SK-N-SH (cell line): ENCODE results near the gene RPS6KA2. TPM values are rescaled to one million over a fixed set of nuclear protein-coding genes. Genes with fewer than 3 reads are reported as not detected.

Source experiments
- CTCF ChIA-PET: fragments of 300-600, 350-600 bp; formaldehyde crosslinking; extraction: SDS; loops from one replicate; lab custom pipeline; 2021; lab: Yijun Ruan, JAX
- POLR2A ChIA-PET: fragments of 350-600 bp; sonication (Branson Sonifier 250); formaldehyde crosslinking; extraction: SDS; loops from one replicate; lab custom pipeline; 2020; ENCODE audit warnings: antibody characterized with exemption, inconsistent platforms; lab: Yijun Ruan, JAX
- DNase-seq: peaks from one replicate; pipeline ENCODE4 v3.0.0; 2012
- H2AFZ ChIP-seq: fragments of 200-600 bp; sonication (generic); 2 replicates; pipeline ENCODE4 v1.8.1; 2016; ENCODE audit warnings: antibody characterized with exemption, mild to moderate bottlenecking, low read depth
- H3F3A ChIP-seq: fragments of 200-600 bp; sonication (generic); replicated peaks from 2 replicates; pipeline ENCODE3; 2016; ENCODE audit warnings: antibody characterized with exemption, mild to moderate bottlenecking; ENCODE audit not compliant: insufficient read depth
- H3K27ac ChIP-seq, 2 experiments: fragments of 200-500 bp in 1 of 2; fragments of 200-600 bp in 1 of 2; sonication (Bioruptor generic) in 1 of 2; sonication (generic), shearing (Covaris generic) in 1 of 2; 2 replicates each; pipeline versions ENCODE4 v1.5.1 to v1.6.1; 2014 to 2016; ENCODE audit warnings: low read depth in 2 of 2, inconsistent platforms in 1 of 2, low read length in 1 of 2, mild to moderate bottlenecking in 1 of 2, mixed read lengths in 1 of 2
- H3K27me3 ChIP-seq: fragments of 200-600 bp; sonication (generic), shearing (Covaris generic); 2 replicates; pipeline ENCODE4 v1.6.1; 2016; ENCODE audit warnings: mixed run types; ENCODE audit not compliant: insufficient read depth
- H3K36me3 ChIP-seq, 2 experiments: fragments of 200-500 bp in 1 of 2; fragments of 200-600 bp in 1 of 2; sonication (Bioruptor generic) in 1 of 2; sonication (generic) in 1 of 2; replicated peaks in 1 of 2; 2 replicates each; pipeline versions ENCODE3 to v1.5.1; 2014 to 2016; ENCODE audit warnings: low read length in 1 of 2, mild to moderate bottlenecking in 1 of 2; ENCODE audit not compliant: insufficient read depth in 2 of 2, control insufficient read depth in 1 of 2
- H3K4me1 ChIP-seq, 2 experiments: fragments of 200-500 bp in 1 of 2; fragments of 200-600 bp in 1 of 2; sonication (Bioruptor generic) in 1 of 2; sonication (generic), shearing (Covaris generic) in 1 of 2; 2 replicates each; pipeline versions ENCODE4 v1.5.1 to v1.6.1; 2014 to 2016; ENCODE audit warnings: low read depth in 1 of 2, low read length in 1 of 2, mixed run types in 1 of 2; ENCODE audit not compliant: insufficient read depth in 2 of 2, control insufficient read depth in 1 of 2
- H3K4me2 ChIP-seq: fragments of 200-600 bp; sonication (generic), shearing (Covaris generic); 2 replicates; pipeline ENCODE4 v1.6.1; 2017; ENCODE audit warnings: mixed run types
- H3K4me3 ChIP-seq, 2 experiments: fragments of 200-500 bp in 1 of 2; fragments of 200-600 bp in 1 of 2; sonication (Bioruptor generic) in 1 of 2; sonication (generic), shearing (Covaris generic) in 1 of 2; 2 replicates each; pipeline versions ENCODE4 v1.5.1 to v1.8.1; 2014 to 2016; ENCODE audit warnings: low read depth in 2 of 2, inconsistent platforms in 1 of 2, low read length in 1 of 2, mild to moderate bottlenecking in 1 of 2, mixed read lengths in 1 of 2, moderate library complexity in 1 of 2
- H3K79me2 ChIP-seq: fragments of 200-600 bp; sonication (generic); 2 replicates; pipeline ENCODE4 v1.8.1; 2017; ENCODE audit warnings: mild to moderate bottlenecking; ENCODE audit not compliant: insufficient read depth
- H3K9ac ChIP-seq: fragments of 200-600 bp; sonication (generic); 2 replicates; pipeline ENCODE4 v1.6.1; 2017; ENCODE audit warnings: mixed run types
- H3K9me2 ChIP-seq: fragments of 200-600 bp; sonication (generic); 2 replicates; pipeline ENCODE4 v1.6.1; 2017; ENCODE audit warnings: mixed run types
- H3K9me3 ChIP-seq: fragments of 200-600 bp; sonication (generic); 2 replicates; pipeline ENCODE4 v1.6.1; 2017; ENCODE audit warnings: mixed run types, mild to moderate bottlenecking, moderate library complexity
- H4K20me1 ChIP-seq: fragments of 200-600 bp; sonication (generic); 2 replicates; pipeline ENCODE4 v1.6.1; 2017; ENCODE audit warnings: mild to moderate bottlenecking, mixed run types; ENCODE audit not compliant: insufficient read depth
- CHD2 ChIP-seq: fragments of 150-350 bp; IDR thresholded peaks from 2 replicates; pipeline ENCODE4 v1.6.1; 2018; ENCODE audit warnings: low read length; ENCODE audit not compliant: partially characterized antibody
- ELF1 ChIP-seq: IDR thresholded peaks from 2 replicates; pipeline ENCODE4 v1.4.0; 2012
- FOSL2 ChIP-seq: IDR thresholded peaks from 2 replicates; pipeline ENCODE4 v1.4.0; 2012; ENCODE audit warnings: low read depth, mild to moderate bottlenecking, moderate library complexity, borderline replicate concordance
- FOXM1 ChIP-seq: IDR thresholded peaks from 2 replicates; pipeline ENCODE4 v1.4.0; 2012; ENCODE audit warnings: low read depth, mild to moderate bottlenecking
- GABPA ChIP-seq: IDR thresholded peaks from 2 replicates; pipeline ENCODE4 v1.4.0; 2012; ENCODE audit warnings: low read depth, mild to moderate bottlenecking
- GATA2 ChIP-seq: sonication (generic); formaldehyde crosslinking; IDR thresholded peaks from 2 replicates; pipeline ENCODE4 v1.5.0; 2020; ENCODE audit warnings: mild to moderate bottlenecking, missing genetic modification reagents
- JUND ChIP-seq: IDR thresholded peaks from 2 replicates; pipeline ENCODE4 v1.4.0; 2012
- MXI1 ChIP-seq: IDR thresholded peaks from 2 replicates; pipeline ENCODE4 v1.6.1; 2012; ENCODE audit warnings: mild to moderate bottlenecking, low read depth, low read length, improper control_type of control experiment
- NRF1 ChIP-seq: IDR thresholded peaks from 2 replicates; pipeline ENCODE4 v1.6.1; 2012; ENCODE audit warnings: low read depth, mild to moderate bottlenecking, low read length
- POLR2AphosphoS5 ChIP-seq: IDR thresholded peaks from 2 replicates; pipeline ENCODE4 v1.6.1; 2012; ENCODE audit warnings: low read depth, low read length
- RCOR1 ChIP-seq: fragments of 150-350 bp; IDR thresholded peaks from 2 replicates; pipeline ENCODE4 v1.6.1; 2017; ENCODE audit warnings: antibody characterized with exemption, low read length
- REST ChIP-seq: IDR thresholded peaks from 2 replicates; pipeline ENCODE4 v1.6.1; 2012; ENCODE audit warnings: mild to moderate bottlenecking, low read depth, low read length, moderate library complexity
- RXRA ChIP-seq: IDR thresholded peaks from 2 replicates; pipeline ENCODE4 v1.4.0; 2012; ENCODE audit warnings: low read depth, mild to moderate bottlenecking, borderline replicate concordance
- USF2 ChIP-seq: fragments of 150-350 bp; IDR thresholded peaks from 2 replicates; pipeline ENCODE4 v1.6.1; 2017; ENCODE audit warnings: antibody characterized with exemption, low read length, low read depth, borderline replicate concordance
- WGBS: methylation state at CpG from one replicate; pipeline ENCODE4 v1.1.6; 2017; ENCODE audit warnings: low lambda C conversion rate; 5-methylcytosine and 5-hydroxymethylcytosine counted together
- polyA plus RNA-seq, 3 experiments: library from polyadenylated mRNA; depleted of rRNA; stranded (reverse); fragments of >200 nt; gene quantifications; 2 replicates each; pipeline ENCODE4 v1.2.3, GENCODE V29; 2012

Gene RPS6KA2
- polyA plus RNA-seq, 1 of the 3 experiments (the other 2 are of a cell fraction) = 59.5 TPM

- 89% methylated on average over 9 of the region's 17 CpGs for whole genome bisulfite sequencing
- peaks cover 14 to 64% of the 10 kb centered on the region in 2 experiments for H3K36me3 ChIP-seq
- CTCF ChIA-PET = interaction anchor here (1.2 kb wide), 1 partner anchor 13 kb away, joined by 3 read pairs; no protein-coding TSS in a partner anchor
These were observed 213.5 kb downstream of the RPS6KA2 start for GRCh38 chr6:166413491-166413951.

GRCh38 chr6:166412911-166413384, 214.1 kb downstream of the RPS6KA2 start:
- Histone ChIP-seq H3F3A (no peaks in the 10 kb centered on the region), H3K4me1 (no peaks in the 10 kb centered on the region), H2AFZ (no peak overlapping the region), H3K79me2 (no peaks in the 10 kb centered on the region), H3K9me3 (no peaks in the 10 kb centered on the region), H3K4me3 (no peak overlapping the region), H3K9ac (no peak overlapping the region), H3K36me3 (peaks cover 14 to 60% of the 10 kb centered on the region in 2 experiments), H3K4me2 (no peak overlapping the region), H4K20me1 (no peaks in the 10 kb centered on the region), H3K27ac (no peak overlapping the region), H3K9me2 (no peaks in the 10 kb centered on the region), H3K27me3 (no peaks in the 10 kb centered on the region)
- CTCF ChIA-PET = interaction anchor here (1.2 kb wide), 1 partner anchor 12 kb away, joined by 3 read pairs; no protein-coding TSS in a partner anchor
- TF ChIP-seq POLR2AphosphoS5 = no peak
- no peak for TF ChIP-seq CHD2
- no peak for TF ChIP-seq JUND
- TF ChIP-seq RXRA = no peak
- TF ChIP-seq ELF1 = no peak
- TF ChIP-seq NRF1 = no peak
- TF ChIP-seq GATA2 (CRISPR knock-in tag) = no peak
- no peak for TF ChIP-seq RCOR1
- no peak for TF ChIP-seq USF2
- POLR2A ChIA-PET = no interaction called here
- 80% methylated on average over 1 of the region's 13 CpGs for WGBS
- DNase-seq = no peak

More at GRCh38 chr6:166413491-166413951, 213.5 kb downstream of the RPS6KA2 start:
- no peak overlapping the region for H2AFZ ChIP-seq
- no peaks in the 10 kb centered on the region for H3K9me2 ChIP-seq
- H3K27me3 ChIP-seq = no peaks in the 10 kb centered on the region
- no peak overlapping the region for H3K4me2 ChIP-seq
- H3K9me3 ChIP-seq = no peaks in the 10 kb centered on the region
- no peak for TF ChIP-seq FOXM1
- TF ChIP-seq GATA2 (CRISPR knock-in tag) = no peak
- TF ChIP-seq MXI1 = no peak
- no peak for TF ChIP-seq FOSL2
- TF ChIP-seq GABPA = no peak
- TF ChIP-seq RXRA = no peak
- no peak for TF ChIP-seq REST
- TF ChIP-seq POLR2AphosphoS5 = no peak
- H3K4me1 ChIP-seq = no peaks in the 10 kb centered on the region
- no peaks in the 10 kb centered on the region for H4K20me1 ChIP-seq
- H3K4me3 ChIP-seq = no peak overlapping the region
- no peaks in the 10 kb centered on the region for H3K79me2 ChIP-seq
- POLR2A ChIA-PET = no interaction called here
- no peak overlapping the region for H3K27ac ChIP-seq
- no peaks in the 10 kb centered on the region for H3F3A ChIP-seq
- no peak for DNase-seq
- H3K9ac ChIP-seq = no peak overlapping the region
